Fibroblast of mammary gland (primary cell): Measurements from ENCODE around the gene OTOG.
A peak's percentile ranks its signal among the peaks of the same experiment; 100 is the strongest.

Experiments used
- DNase-seq: peaks from one replicate; pipeline ENCODE4 v3.0.0-alpha.2; 2010; ENCODE audit warnings: low read depth
- H3K4me3 ChIP-seq: 2 replicates; pipeline ENCODE4 v1.5.1; 2011; ENCODE audit warnings: low read depth, mild to moderate bottlenecking, low read length, moderate library complexity; ENCODE audit not compliant: control insufficient read depth
- TF ChIP-seq, protein P1 (sequence below): conservative IDR thresholded peaks from 2 replicates; pipeline ENCODE4 v1.5.1; 2011; ENCODE audit warnings: low read depth, low read length, inconsistent platforms; ENCODE audit not compliant: control insufficient read depth, insufficient read depth

Gene OTOG

DNA sequence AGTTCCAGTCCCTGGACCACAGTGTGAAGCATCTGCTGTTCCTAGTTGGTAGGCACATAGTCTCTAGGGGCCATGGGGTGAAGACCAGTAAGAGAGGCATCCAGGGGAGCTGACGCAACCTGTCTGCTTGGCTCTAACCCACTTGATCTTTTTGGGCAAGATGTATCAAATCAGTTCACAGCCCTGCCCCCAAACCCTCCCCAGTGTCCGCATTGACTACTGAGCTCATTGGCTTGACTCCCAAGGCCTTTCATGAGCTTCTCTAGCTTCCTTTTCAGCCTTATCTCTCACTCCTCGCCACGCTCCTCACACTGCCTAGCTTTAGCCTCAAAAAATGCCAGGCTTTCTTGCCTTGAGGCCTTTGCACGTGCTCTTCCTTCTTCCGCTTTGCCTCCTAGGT lies 40.7 kb upstream of the OTOG start:
- H3K4me3 ChIP-seq, result no peak overlapping the region
- TF ChIP-seq, protein P1, sequence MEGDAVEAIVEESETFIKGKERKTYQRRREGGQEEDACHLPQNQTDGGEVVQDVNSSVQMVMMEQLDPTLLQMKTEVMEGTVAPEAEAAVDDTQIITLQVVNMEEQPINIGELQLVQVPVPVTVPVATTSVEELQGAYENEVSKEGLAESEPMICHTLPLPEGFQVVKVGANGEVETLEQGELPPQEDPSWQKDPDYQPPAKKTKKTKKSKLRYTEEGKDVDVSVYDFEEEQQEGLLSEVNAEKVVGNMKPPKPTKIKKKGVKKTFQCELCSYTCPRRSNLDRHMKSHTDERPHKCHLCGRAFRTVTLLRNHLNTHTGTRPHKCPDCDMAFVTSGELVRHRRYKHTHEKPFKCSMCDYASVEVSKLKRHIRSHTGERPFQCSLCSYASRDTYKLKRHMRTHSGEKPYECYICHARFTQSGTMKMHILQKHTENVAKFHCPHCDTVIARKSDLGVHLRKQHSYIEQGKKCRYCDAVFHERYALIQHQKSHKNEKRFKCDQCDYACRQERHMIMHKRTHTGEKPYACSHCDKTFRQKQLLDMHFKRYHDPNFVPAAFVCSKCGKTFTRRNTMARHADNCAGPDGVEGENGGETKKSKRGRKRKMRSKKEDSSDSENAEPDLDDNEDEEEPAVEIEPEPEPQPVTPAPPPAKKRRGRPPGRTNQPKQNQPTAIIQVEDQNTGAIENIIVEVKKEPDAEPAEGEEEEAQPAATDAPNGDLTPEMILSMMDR, result no peak
- no peak for DNase-seq

DNA sequence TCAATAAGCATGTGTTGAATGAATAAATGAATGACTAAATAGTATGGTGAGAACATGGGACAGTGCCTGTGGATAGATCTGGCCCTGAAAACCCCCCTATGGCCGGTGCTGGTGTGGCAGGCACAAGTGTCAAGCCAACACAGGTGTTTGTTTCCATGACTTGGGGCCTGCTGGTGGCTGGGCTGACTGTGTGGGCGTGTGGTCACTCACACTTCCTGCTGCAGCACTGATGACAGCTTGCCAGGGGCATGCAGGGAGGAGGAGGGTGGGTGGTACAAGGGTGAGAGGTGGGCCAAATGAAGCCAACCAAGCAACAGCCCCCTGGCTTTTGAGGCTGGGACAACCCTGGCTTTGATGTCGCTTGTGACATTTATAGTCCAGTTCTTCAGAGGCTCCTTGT lies 40.1 kb upstream of the OTOG start:
- TF ChIP-seq, protein P1, result no peak
- no peak overlapping the region for H3K4me3 ChIP-seq
- no peak for DNase-seq

DNA sequence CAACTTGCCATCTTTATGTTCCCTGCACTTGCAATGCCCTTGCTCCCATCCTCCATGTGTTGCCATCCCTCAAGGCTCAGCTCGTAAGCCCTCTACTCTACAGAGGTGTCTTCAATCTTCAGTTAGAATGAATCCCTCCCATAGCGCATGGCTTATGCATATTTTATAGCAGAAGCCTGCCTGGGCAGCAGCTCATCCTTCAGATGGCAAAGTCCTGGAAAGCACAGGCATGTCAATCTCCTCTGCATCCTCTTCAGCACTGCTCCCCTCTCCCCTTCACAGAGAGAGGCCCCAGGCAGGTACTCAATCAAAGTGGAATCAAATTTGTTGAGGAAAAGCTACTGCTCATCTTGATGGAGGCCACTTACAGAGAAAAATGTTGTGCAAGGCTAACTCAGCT lies 39.3 kb upstream of the OTOG start:
- no peak for DNase-seq
- TF ChIP-seq, protein P1, result no peak
- no peak overlapping the region for H3K4me3 ChIP-seq

DNA sequence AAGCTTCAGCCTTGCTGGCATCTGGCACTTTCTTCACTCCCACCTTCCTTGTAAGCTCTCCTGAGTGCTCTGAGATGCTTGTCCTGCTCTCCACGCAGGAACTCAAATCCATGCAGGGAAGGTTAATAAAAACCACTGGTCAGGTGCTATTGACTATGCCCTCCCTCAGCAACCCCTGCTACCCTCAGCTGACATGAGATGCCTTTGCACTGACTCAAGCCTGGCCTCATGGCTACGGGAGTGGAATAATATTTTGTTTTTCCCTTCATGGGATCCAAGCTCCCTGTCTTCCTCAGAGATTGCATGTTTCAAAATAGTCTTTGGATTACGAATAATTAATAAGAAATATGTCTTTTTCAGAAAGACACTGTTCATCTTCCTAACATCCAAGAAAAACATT lies 38.8 kb upstream of the OTOG start:
- DNase-seq, result peak; percentile 10
- TF ChIP-seq, protein P1, result no peak
- H3K4me3 ChIP-seq, result no peak overlapping the region

DNA sequence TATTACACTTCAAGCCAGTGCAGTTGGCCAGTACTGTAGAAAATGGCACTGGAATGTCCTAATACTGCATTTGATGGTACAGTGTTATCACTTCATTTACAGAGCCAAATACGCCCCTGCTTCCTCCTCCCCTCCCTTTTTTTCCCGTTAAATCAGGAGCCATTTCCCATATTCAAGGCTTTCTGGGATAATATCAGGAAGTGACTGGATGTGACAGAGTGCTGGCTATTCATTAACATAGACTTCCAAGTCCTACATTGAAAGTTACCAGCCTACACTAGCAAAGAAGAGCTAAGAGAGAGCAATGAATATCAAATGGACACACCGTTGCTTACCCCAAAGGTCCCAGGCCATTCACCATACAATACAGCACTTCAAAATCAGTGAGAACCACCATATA lies 38.3 kb upstream of the OTOG start:
- TF ChIP-seq, protein P1, result no peak
- H3K4me3 ChIP-seq, result no peak overlapping the region
- no peak for DNase-seq

DNA sequence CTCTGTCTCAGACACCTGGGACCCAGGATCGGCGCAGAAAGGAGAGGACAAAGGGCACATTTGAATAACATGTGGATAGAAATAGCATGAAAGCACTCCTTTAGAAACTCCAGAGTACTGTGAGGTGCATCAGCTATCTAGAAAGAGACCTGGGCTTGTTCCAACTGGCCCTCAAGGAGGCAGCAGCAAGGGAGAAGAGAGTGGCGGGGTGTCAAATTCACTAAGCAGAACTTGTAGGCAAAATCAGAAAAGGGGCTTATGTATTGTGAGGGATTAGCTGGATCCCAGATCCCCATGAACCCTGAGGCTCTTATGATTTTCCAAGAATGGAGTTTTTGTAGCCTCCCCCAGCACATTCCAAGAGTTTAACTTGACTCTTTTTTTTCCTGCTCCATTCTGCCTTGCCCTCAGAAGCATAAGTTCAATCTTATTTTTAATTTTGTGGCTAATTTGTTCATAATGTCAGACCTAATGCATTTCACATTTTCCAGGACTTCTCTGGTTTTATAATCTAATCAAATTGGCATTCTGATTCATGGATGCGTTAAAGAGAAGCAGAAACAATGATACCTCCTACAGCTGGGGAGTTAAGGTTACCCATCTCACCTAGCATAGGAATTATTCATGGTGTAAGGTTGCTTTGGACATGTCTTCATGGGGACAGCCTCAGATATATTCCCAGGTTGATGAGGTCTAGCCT lies 36.4 kb upstream of the OTOG start:
- TF ChIP-seq, protein P1, result no peak

DNA sequence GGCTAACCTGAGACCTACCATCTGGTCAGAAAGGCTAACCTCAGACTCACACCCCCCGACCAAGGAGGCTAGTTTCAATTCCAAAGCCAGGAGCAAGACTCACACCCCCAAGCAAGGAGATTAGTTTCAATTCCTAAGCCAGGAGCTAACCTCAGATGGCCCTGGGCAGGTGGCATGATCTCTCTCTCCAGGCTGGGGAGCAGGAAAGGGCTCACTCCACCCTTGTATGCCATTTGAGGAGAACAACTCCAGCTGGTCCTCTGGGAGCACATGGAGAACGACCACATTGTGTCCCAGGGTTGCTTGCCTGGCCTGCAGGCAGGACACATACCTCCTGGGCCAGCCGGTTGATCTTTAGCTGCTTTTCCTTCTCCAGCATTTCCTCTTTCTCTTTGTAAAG lies 35.5 kb upstream of the OTOG start:
- no peak overlapping the region for H3K4me3 ChIP-seq
- TF ChIP-seq, protein P1, result no peak
- no peak for DNase-seq

More for the DNA sequence above, 36.4 kb upstream of the OTOG start:
- no peak overlapping the region for H3K4me3 ChIP-seq
- DNase-seq, result no peak
